Retinal pigment epithelial cell (primary cell): Measurements from ENCODE around the gene PARS2.

Experiments used
- DNase-seq: peaks from one replicate; pipeline ENCODE4 v3.0.0-alpha.2; 2010; ENCODE audit warnings: low read depth
- H3K4me3 ChIP-seq: 2 replicates; pipeline ENCODE4 v1.5.1; 2011; ENCODE audit warnings: mild to moderate bottlenecking, low read length, control low read depth, moderate library complexity
- CTCF ChIP-seq: conservative IDR thresholded peaks from 2 replicates; pipeline ENCODE4 v1.5.1; 2011; ENCODE audit warnings: low read depth, low read length, control low read depth, inconsistent platforms

PARS2 gene

GRCh38 chr1:54768093-54768492, 3.8 kb upstream of the PARS2 start:
- peak; percentile 19 for TF ChIP-seq CTCF
- no peak for DNase-seq
- H3K4me3 ChIP-seq = no peak overlapping the region

DNA sequence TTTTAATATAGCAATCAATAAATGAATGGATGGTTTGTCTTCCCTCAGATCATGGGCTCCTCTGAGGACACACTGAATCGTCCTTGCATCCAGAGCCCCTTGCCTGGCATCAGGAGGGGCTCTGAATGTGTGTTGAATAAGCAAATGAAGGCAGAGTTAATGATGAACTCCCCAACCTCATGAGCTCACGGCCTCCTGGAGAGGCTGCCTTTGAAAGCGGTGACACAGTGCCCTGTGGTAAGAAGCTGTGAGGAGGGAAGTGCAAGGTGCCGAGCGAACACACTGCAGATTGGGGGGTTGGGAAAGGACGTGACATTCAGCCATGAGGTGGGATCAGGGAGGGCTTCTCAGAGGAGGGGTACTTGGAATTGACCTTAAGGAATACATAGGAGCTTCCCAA, 3.2 kb upstream of the PARS2 start:
- H3K4me3 ChIP-seq = no peak overlapping the region
- no peak for DNase-seq
- TF ChIP-seq CTCF = no peak

DNA sequence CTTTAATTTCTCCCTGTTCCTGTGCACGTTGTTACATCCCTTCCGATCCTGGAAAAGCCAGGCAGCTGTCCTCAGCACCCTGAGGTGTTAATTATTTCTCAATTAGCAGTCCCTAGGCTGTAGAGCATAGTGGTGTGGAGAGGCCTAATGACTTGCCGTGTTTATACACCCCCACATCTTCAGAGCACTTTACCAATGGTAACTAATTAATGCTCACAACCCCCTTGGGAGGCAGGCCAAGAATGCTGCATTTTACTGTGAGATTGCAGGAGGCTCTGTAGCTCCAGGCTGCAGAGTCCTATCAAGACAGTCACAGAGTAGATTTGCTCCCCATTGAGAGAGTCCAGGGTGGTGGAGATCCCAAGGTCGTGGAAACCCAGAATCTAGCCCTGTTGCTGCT, 2.4 kb upstream of the PARS2 start:
- DNase-seq = no peak
- no peak overlapping the region for H3K4me3 ChIP-seq
- no peak for TF ChIP-seq CTCF

- H3K4me3 ChIP-seq = peak overlapping the region; percentile 57
- no peak for DNase-seq
- TF ChIP-seq CTCF = no peak
Observed at GRCh38 chr1:54764922-54765561, 719 bp upstream of the PARS2 start.

DNA sequence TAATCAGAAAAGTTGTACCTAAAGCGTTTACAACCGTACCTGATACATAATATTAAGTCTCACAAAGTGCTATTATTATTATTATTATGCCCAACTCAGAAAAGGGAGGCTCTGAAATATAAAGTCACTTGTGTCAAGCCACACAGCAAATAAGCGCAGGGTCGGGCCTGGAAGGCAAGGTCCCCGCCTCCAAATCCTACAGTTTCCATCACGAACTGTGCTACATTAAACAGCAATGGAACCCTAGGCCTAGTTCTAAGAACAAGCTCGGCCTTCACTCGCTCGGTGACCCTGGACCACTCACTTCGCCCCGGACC, 549 bp downstream of the PARS2 start:
- peak overlapping the region; percentile 95 for H3K4me3 ChIP-seq
- TF ChIP-seq CTCF = no peak
- DNase-seq = no peak

- no peak for DNase-seq
- TF ChIP-seq CTCF = no peak
- no peak overlapping the region for H3K4me3 ChIP-seq
Observed at GRCh38 chr1:54758678-54759348, 5.5 kb downstream of the PARS2 start.

DNA sequence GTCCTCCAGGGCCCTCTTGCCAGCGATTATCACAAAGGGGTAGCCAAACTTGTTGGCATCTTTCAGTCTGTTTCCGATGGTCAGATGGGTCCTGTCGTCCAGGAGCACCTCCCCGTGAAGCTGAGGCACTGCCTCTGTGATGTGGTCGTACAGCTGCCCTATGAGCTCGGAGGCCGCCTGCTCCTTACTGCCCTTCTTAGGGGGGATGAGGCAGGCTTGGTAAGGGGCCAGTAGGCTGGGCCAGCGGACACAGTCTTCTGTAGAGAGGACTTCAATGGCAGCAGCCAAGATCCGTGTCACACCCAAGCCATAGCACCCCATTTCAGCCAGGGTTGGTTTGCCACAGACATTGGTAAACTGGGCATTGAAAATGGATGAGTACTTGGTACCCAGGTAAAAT, 6.5 kb downstream of the PARS2 start:
- DNase-seq = no peak
- H3K4me3 ChIP-seq = no peak overlapping the region
- TF ChIP-seq CTCF = no peak
